Endothelial cell of umbilical vein (primary cell): Measurements from ENCODE around the gene DNAJC16. TPM values are rescaled to one million over a fixed set of nuclear protein-coding genes. Genes with fewer than 3 reads are reported as not detected.

ENCODE experiments used
- BruUV-seq: library from RNA; stranded (reverse); fragments of 400-500 nt; replicated peaks from 2 replicates; lab custom pipeline; 2021; lab: Mats Ljungman, UMichigan
- CTCF ChIA-PET: fragments of 300-600, 350-600 bp; sonication (Branson Sonifier 250); formaldehyde crosslinking; loops from one replicate; lab custom pipeline; 2021; ENCODE audit warnings: antibody characterized with exemption, inconsistent platforms; lab: Charles Lee
- POLR2A ChIA-PET: fragments of 300-600, 350-600 bp; sonication (Branson Sonifier 250); formaldehyde crosslinking; loops from one replicate; lab custom pipeline; 2021; ENCODE audit warnings: antibody characterized with exemption, inconsistent platforms; lab: Charles Lee
- DNase-seq: peaks from one replicate; pipeline ENCODE4 v3.0.0-alpha.2; 2011; ENCODE audit warnings: low read depth, low spot score
- FAIRE-seq: peaks from 2 replicates; lab custom pipeline; 2011; peaks lifted over from hg19 to GRCh38; lab: Jason Lieb, UNC
- H2AFZ ChIP-seq: 2 replicates; pipeline ENCODE4 v1.6.0; 2012; ENCODE audit warnings: low read depth, low read length, control low read depth, inconsistent platforms
- H3K27ac ChIP-seq: 2 replicates; pipeline ENCODE4 v1.5.1; 2011; ENCODE audit warnings: low read depth, mild to moderate bottlenecking, control low read depth, low read length, moderate library complexity; ENCODE audit not compliant: insufficient read depth
- H3K27me3 ChIP-seq, 2 experiments: 2 replicates each; pipeline versions ENCODE4 v1.6.0 to v1.6.1; 2011; ENCODE audit warnings: low read length in 2 of 2, mixed read lengths in 1 of 2; ENCODE audit not compliant: control insufficient read depth in 2 of 2, insufficient read depth in 2 of 2
- H3K36me3 ChIP-seq, 2 experiments: 2 replicates in 1 of 2; 3 replicates in 1 of 2; pipeline ENCODE4 v1.5.1; 2011; ENCODE audit warnings: low read length in 2 of 2, mild to moderate bottlenecking in 1 of 2, moderate library complexity in 1 of 2; ENCODE audit not compliant: control insufficient read depth in 2 of 2, insufficient read depth in 2 of 2; ENCODE audit errors: extremely low read depth in 1 of 2
- H3K4me1 ChIP-seq: 3 replicates; pipeline ENCODE4 v1.5.1; 2011; ENCODE audit warnings: mild to moderate bottlenecking, low read length; ENCODE audit not compliant: control insufficient read depth, insufficient read depth; ENCODE audit errors: extremely low read depth
- H3K4me2 ChIP-seq: 2 replicates; pipeline ENCODE4 v1.6.1; 2011; ENCODE audit warnings: low read length, control low read depth, mixed read lengths; ENCODE audit not compliant: insufficient read depth
- H3K4me3 ChIP-seq, 3 experiments: fragments of 200-600 bp in 1 of 3; sonication (generic), shearing (Covaris generic) in 1 of 3; replicated peaks in 1 of 3; 2 replicates each; pipeline ENCODE4 v1.5.1; 2011 to 2016; ENCODE audit warnings: control low read depth in 3 of 3, low read length in 3 of 3, mild to moderate bottlenecking in 2 of 3, inconsistent platforms in 1 of 3, low read depth in 1 of 3, moderate library complexity in 1 of 3; ENCODE audit not compliant: insufficient read depth in 1 of 3
- H3K79me2 ChIP-seq: 2 replicates; pipeline ENCODE4 v1.6.0; 2012; ENCODE audit warnings: low read length, inconsistent platforms; ENCODE audit not compliant: control insufficient read depth, insufficient read depth
- H3K9ac ChIP-seq: replicated peaks from 2 replicates; pipeline ENCODE3; 2011; ENCODE audit warnings: low read length, control low read depth; ENCODE audit not compliant: insufficient read depth; ENCODE audit errors: extremely low read depth
- H3K9me1 ChIP-seq: replicated peaks from 3 replicates; pipeline ENCODE4 v1.6.0; 2011; ENCODE audit warnings: mild to moderate bottlenecking, low read length; ENCODE audit not compliant: control insufficient read depth, insufficient read depth; ENCODE audit errors: extremely low read depth
- H3K9me3 ChIP-seq: replicated peaks from 2 replicates; pipeline ENCODE4 v1.5.1; 2012; ENCODE audit warnings: low read length, inconsistent platforms; ENCODE audit not compliant: control insufficient read depth, insufficient read depth
- H4K20me1 ChIP-seq: replicated peaks from 2 replicates; pipeline ENCODE3; 2011; ENCODE audit warnings: mild to moderate bottlenecking, low read length; ENCODE audit not compliant: control insufficient read depth, insufficient read depth; ENCODE audit errors: extremely low read depth
- CTCF ChIP-seq, 2 donors: IDR thresholded peaks; 1 replicate in 1 of 2; 2 replicates in 1 of 2; pipeline ENCODE4 v1.5.1; 2011; ENCODE audit warnings: low read length in 2 of 2, mild to moderate bottlenecking in 2 of 2, moderate library complexity in 2 of 2, control low read depth in 1 of 2, inconsistent platforms in 1 of 2, low read depth in 1 of 2; ENCODE audit not compliant: insufficient read depth in 1 of 2; ENCODE audit errors: extremely low read depth in 1 of 2
- EZH2 ChIP-seq: IDR thresholded peaks from 2 replicates; pipeline ENCODE4 v1.6.1; 2012; ENCODE audit warnings: borderline replicate concordance, low read depth, mild to moderate bottlenecking, moderate library complexity, low read length, inconsistent platforms; ENCODE audit not compliant: severe bottlenecking
- FOS ChIP-seq: IDR thresholded peaks from 2 replicates; pipeline ENCODE4 v1.6.1; 2011; ENCODE audit warnings: mild to moderate bottlenecking, low read length, moderate library complexity, borderline replicate concordance; ENCODE audit not compliant: insufficient read depth
- GATA2 ChIP-seq: IDR thresholded peaks from 2 replicates; pipeline ENCODE4 v1.7.0; 2011; ENCODE audit warnings: low read depth, mild to moderate bottlenecking, moderate library complexity, mixed read lengths, low read length; ENCODE audit not compliant: insufficient read length, insufficient read depth
- JUN ChIP-seq: IDR thresholded peaks from 2 replicates; pipeline ENCODE4 v1.6.1; 2011; ENCODE audit warnings: borderline replicate concordance, low read depth; ENCODE audit not compliant: insufficient read length, insufficient read depth
- MAX ChIP-seq: IDR thresholded peaks from 2 replicates; pipeline ENCODE4 v1.6.1; 2011; ENCODE audit not compliant: insufficient read depth, insufficient read length
- MYC ChIP-seq: IDR thresholded peaks from one replicate; pipeline ENCODE4 v1.6.1; 2011; ENCODE audit warnings: mild to moderate bottlenecking, low read depth, low read length
- POLR2A ChIP-seq: IDR thresholded peaks from 2 replicates; pipeline ENCODE4 v1.6.1; 2012; ENCODE audit warnings: low read depth, mild to moderate bottlenecking, control low read depth, low read length
- POLR2AphosphoS5 ChIP-seq: IDR thresholded peaks from 2 replicates; pipeline ENCODE4 v1.6.1; 2012; ENCODE audit warnings: low read depth, mild to moderate bottlenecking, control low read depth, low read length, moderate library complexity; ENCODE audit not compliant: insufficient read depth
- dilution Hi-C: fragments of 300-500 bp; cut with MboI; formaldehyde crosslinking; loops from one replicate; pipeline ENCODE4 v1.15.0; 2019; ENCODE audit warnings: low sequenced_read_pairs; ENCODE audit not compliant: extremely low pct_ligation_motif_present
- intact Hi-C: fragments of 100-400 bp; cut with micrococcal nuclease; formaldehyde crosslinking; loops from one replicate; pipeline ENCODE4 v1.10.0; 2022
- polyA plus RNA-seq, 4 experiments: library from polyadenylated mRNA; depleted of rRNA in 3 of 4; stranded (reverse) in 3 of 4; unstranded in 1 of 4; fragments of >200 nt; gene quantifications; 2 replicates each; pipeline versions ENCODE4 v1.2.1 to v1.2.3, GENCODE V29; 2011 to 2012; ENCODE audit warnings: missing spikeins in 1 of 4
- total RNA-seq: library from RNA; stranded (reverse); gene quantifications from 2 replicates; pipeline ENCODE4 v1.2.3, GENCODE V29; 2021

DNAJC16 gene
- total and polyA plus RNA-seq, 2 donors (not counting 3 experiments of a cell fraction or from before 2014, with no cell fraction given) = 8.0 to 21.4 TPM

DNA sequence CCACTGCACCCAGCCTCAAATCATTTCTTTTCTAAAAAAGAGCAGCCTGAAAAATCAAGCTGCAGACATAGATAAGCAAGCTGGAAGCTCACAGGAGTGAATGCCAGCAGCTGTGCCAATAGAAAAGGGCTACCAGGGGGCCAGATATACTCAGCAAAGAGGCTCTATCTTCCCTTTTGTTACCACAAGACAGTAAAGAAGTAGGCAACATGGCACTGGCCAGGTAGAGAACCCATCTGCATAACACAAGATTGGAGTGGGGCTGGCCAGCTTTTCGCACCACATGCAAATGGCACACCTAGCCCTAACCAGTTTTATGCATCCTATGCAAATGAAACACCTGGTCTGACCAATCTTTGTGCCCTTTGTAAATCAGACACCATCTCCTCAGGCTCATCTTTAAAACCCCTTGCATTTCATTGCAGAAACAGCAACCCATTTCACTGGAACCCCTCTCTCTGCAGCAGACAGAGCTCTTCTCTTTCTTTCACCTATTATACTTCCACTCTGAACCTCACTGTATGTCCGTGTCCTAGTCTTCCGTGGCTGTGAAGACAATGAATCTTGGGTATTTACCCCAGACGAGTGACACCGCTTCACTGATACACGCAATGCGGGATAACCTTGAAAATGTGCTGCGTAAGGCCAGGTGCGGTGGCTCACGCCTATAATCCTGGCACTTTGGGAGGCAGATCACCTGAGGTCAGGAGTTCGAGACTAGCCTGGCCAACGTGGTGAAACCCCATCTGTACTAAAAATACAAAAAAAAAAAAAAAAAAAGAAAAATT, 17.8 kb upstream of the DNAJC16 start:
- no peaks in the 10 kb centered on the region for H3K36me3 ChIP-seq
- no peaks in the 10 kb centered on the region for H3K79me2 ChIP-seq
- ChIA-PET CTCF (interaction anchor here (0.6 kb wide), 1 partner anchor 9 kb away, joined by 3 read pairs; no protein-coding TSS in a partner anchor), POLR2A (no interaction called here)
- H2AFZ ChIP-seq = no peak overlapping the region
- H4K20me1 ChIP-seq = no peaks in the 10 kb centered on the region
- FAIRE-seq (no peak), DNase-seq (no peak)
- dilution Hi-C loops (no loop called here), intact Hi-C loops (no loop called here)
- no peaks in the 10 kb centered on the region for H3K4me1 ChIP-seq
- H3K4me3 ChIP-seq = no peak overlapping the region
- H3K27me3 ChIP-seq = no peaks in the 10 kb centered on the region
- no peak overlapping the region for H3K27ac ChIP-seq
- no TSS peak for BruUV-seq
- H3K4me2 ChIP-seq = no peak overlapping the region
- H3K9me3 ChIP-seq = no peaks in the 10 kb centered on the region
- H3K9ac ChIP-seq = no peak overlapping the region
- no peaks in the 10 kb centered on the region for H3K9me1 ChIP-seq
- TF ChIP-seq EZH2 (no peak), FOS (no peak), GATA2 (no peak), JUN (no peak), MYC (no peak), POLR2AphosphoS5 (no peak), POLR2A (no peak), CTCF (IDR thresholded peaks at IDR 0.05; ENCODE audit: extremely low read depth in 1 of 2, insufficient read depth in 1 of 2, low read depth in 1 of 2, low read length in 2 of 2) (no peak), MAX (no peak)
